Brain microvascular endothelial cell (primary cell): ENCODE results near the gene CHI3L1.

Source experiments
- DNase-seq: peaks from one replicate; pipeline ENCODE4 v3.0.0-alpha.2; 2020
- H3K27ac ChIP-seq: fragments of 250-450 bp; sonication (Bioruptor Pico); 2 replicates; pipeline ENCODE4 v1.5.1; 2020; ENCODE audit warnings: mild to moderate bottlenecking, moderate library complexity
- H3K27me3 ChIP-seq: fragments of 250-450 bp; sonication (Bioruptor Pico); replicated peaks from 2 replicates; pipeline ENCODE4 v1.5.1; 2020; ENCODE audit warnings: mild to moderate bottlenecking
- H3K36me3 ChIP-seq: fragments of 250-450 bp; sonication (Bioruptor Pico); replicated peaks from 2 replicates; pipeline ENCODE4 v1.5.1; 2020; ENCODE audit warnings: mild to moderate bottlenecking
- H3K4me3 ChIP-seq: 2 replicates; pipeline ENCODE4 v1.5.1; 2011; ENCODE audit warnings: low read depth, mild to moderate bottlenecking, control low read depth, low read length, moderate library complexity
- CTCF ChIP-seq: IDR thresholded peaks from 2 replicates; pipeline ENCODE4 v1.5.1; 2011; ENCODE audit warnings: low read depth, mild to moderate bottlenecking, moderate library complexity, low read length, control low read depth, inconsistent platforms; ENCODE audit errors: missing control alignments
- in situ Hi-C: cut with HindIII; loops from 2 replicates; pipeline ENCODE4 v1.10.0; 2017; ENCODE audit warnings: low sequenced_read_pairs, low pct_ligation_motif_present

CHI3L1 gene

GRCh38 chr1:203148127-203148526, 38.4 kb downstream of the CHI3L1 start:
- peak; percentile 56 for TF ChIP-seq CTCF
- H3K36me3 ChIP-seq: no peaks in the 10 kb centered on the region
- no peak for DNase-seq
- no peak overlapping the region for H3K4me3 ChIP-seq
- H3K27me3 ChIP-seq: no peaks in the 10 kb centered on the region
- in situ Hi-C loops: no loop called here
- no peak overlapping the region for H3K27ac ChIP-seq

GRCh38 chr1:203147376-203147775, 39.1 kb downstream of the CHI3L1 start:
- H3K27me3 ChIP-seq: no peaks in the 10 kb centered on the region
- no peaks in the 10 kb centered on the region for H3K36me3 ChIP-seq
- in situ Hi-C loops: no loop called here
- no peak for TF ChIP-seq CTCF
- no peak overlapping the region for H3K27ac ChIP-seq
- no peak overlapping the region for H3K4me3 ChIP-seq
- DNase-seq: no peak

GRCh38 chr1:203146537-203146936, 40.0 kb downstream of the CHI3L1 start:
- no peak for DNase-seq
- no peaks in the 10 kb centered on the region for H3K36me3 ChIP-seq
- no peak for TF ChIP-seq CTCF
- H3K27me3 ChIP-seq: no peaks in the 10 kb centered on the region
- H3K27ac ChIP-seq: no peak overlapping the region
- in situ Hi-C loops: no loop called here
- H3K4me3 ChIP-seq: no peak overlapping the region

GRCh38 chr1:203146042-203146369, 40.5 kb downstream of the CHI3L1 start:
- DNase-seq: no peak
- Histone ChIP-seq H3K4me3 (no peak overlapping the region), H3K27me3 (no peaks in the 10 kb centered on the region), H3K36me3 (no peaks in the 10 kb centered on the region), H3K27ac (no peak overlapping the region)
- TF ChIP-seq CTCF: no peak
- in situ Hi-C loops: no loop called here

- in situ Hi-C loops: no loop called here
- Histone ChIP-seq H3K27me3 (no peaks in the 10 kb centered on the region), H3K27ac (no peak overlapping the region), H3K36me3 (no peaks in the 10 kb centered on the region), H3K4me3 (no peak overlapping the region)
- DNase-seq: no peak
- TF ChIP-seq CTCF: no peak
Observed at GRCh38 chr1:203145321-203146041, 41.0 kb downstream of the CHI3L1 start.

GRCh38 chr1:203144661-203145060, 41.8 kb downstream of the CHI3L1 start:
- TF ChIP-seq CTCF: no peak
- no peaks in the 10 kb centered on the region for H3K27me3 ChIP-seq
- no peak for DNase-seq
- in situ Hi-C loops: no loop called here
- H3K4me3 ChIP-seq: no peak overlapping the region
- no peak overlapping the region for H3K27ac ChIP-seq
- H3K36me3 ChIP-seq: no peaks in the 10 kb centered on the region
